Activated T-helper 2 cell treated with anti-CD3 and anti-CD28 coated beads, Interferon-gamma antibody, Interleukin-2, Interleukin-4, amounts not matched to agents 10 μg/mL and 5 μg/mL and 100 μg/mL, durations not matched to agents 14 hours and 24 hours and 36 hours (primary cell): ENCODE measurements around the gene LRIG1. TPM values are rescaled to one million over a fixed set of nuclear protein-coding genes. Genes with fewer than 3 reads are reported as not detected.

Experiments
- DNase-seq: peaks from one replicate; pipeline ENCODE4 v3.0.0; 2021; ENCODE audit warnings: low spot score
- H3K27ac Mint-ChIP-seq: one replicate; pipeline ENCODE4 v1.8.0; 2021; ENCODE audit warnings: mixed read lengths
- H3K27me3 Mint-ChIP-seq: one replicate; pipeline ENCODE4 v1.8.0; 2021; ENCODE audit warnings: low read depth, mixed read lengths
- H3K36me3 Mint-ChIP-seq: one replicate; pipeline ENCODE4 v1.8.0; 2021; ENCODE audit warnings: low read depth, mixed read lengths
- H3K4me1 Mint-ChIP-seq: one replicate; pipeline ENCODE4 v1.8.0; 2021; ENCODE audit warnings: low read depth, mixed read lengths
- H3K4me3 Mint-ChIP-seq: one replicate; pipeline ENCODE4 v1.8.0; 2021; ENCODE audit warnings: low read depth, mild to moderate bottlenecking, moderate library complexity, mixed read lengths
- H3K9me3 Mint-ChIP-seq: one replicate; pipeline ENCODE4 v1.8.0; 2021; ENCODE audit warnings: mixed read lengths
- intact Hi-C: fragments of 100-400 bp; cut with micrococcal nuclease; formaldehyde crosslinking; loops from one replicate; pipeline ENCODE4 v1.15.1; 2023
- total RNA-seq: library from RNA; stranded (reverse); gene quantifications from 2 replicates; pipeline ENCODE4 v1.2.3, GENCODE V29; 2022

LRIG1 gene
- total RNA-seq, 1 donor from 2014 or later = 42.5 TPM

GRCh38 chr3:66413151-66413751 lies 87.6 kb downstream of the LRIG1 start:
- Mint-ChIP-seq H3K4me3 (no peak overlapping the region), H3K36me3 (peaks cover 77% of the 10 kb centered on the region), H3K4me1 (peaks cover 17% of the 10 kb centered on the region), H3K27ac (peak overlapping the region; percentile 45), H3K9me3 (no peaks in the 10 kb centered on the region), H3K27me3 (no peaks in the 10 kb centered on the region)
- no peak for DNase-seq
- intact Hi-C loops = loop anchor here (5.0 kb wide), 1 partner anchor 49 kb away; no protein-coding TSS in a partner anchor

GRCh38 chr3:66411961-66412887 lies 88.6 kb downstream of the LRIG1 start:
- DNase-seq = no peak
- Mint-ChIP-seq H3K27me3 (no peaks in the 10 kb centered on the region), H3K4me1 (peaks cover 22% of the 10 kb centered on the region), H3K9me3 (no peaks in the 10 kb centered on the region), H3K4me3 (no peak overlapping the region), H3K36me3 (peaks cover 80% of the 10 kb centered on the region), H3K27ac (no peak overlapping the region)
- intact Hi-C loops = loop anchor here (5.0 kb wide), 1 partner anchor 50 kb away; no protein-coding TSS in a partner anchor

GRCh38 chr3:66411474-66411873 lies 89.3 kb downstream of the LRIG1 start:
- H3K36me3 Mint-ChIP-seq = peaks cover 75% of the 10 kb centered on the region
- peaks cover 22% of the 10 kb centered on the region for H3K4me1 Mint-ChIP-seq
- H3K9me3 Mint-ChIP-seq = no peaks in the 10 kb centered on the region
- peak overlapping the region; percentile 15 for H3K27ac Mint-ChIP-seq
- intact Hi-C loops = loop anchor here (5.0 kb wide), 1 partner anchor 51 kb away; no protein-coding TSS in a partner anchor
- no peaks in the 10 kb centered on the region for H3K27me3 Mint-ChIP-seq
- no peak overlapping the region for H3K4me3 Mint-ChIP-seq
- no peak for DNase-seq

- peaks cover 73% of the 10 kb centered on the region for H3K36me3 Mint-ChIP-seq
- intact Hi-C loops = loop anchor here (5.0 kb wide), 1 partner anchor 51 kb away; no protein-coding TSS in a partner anchor
- DNase-seq = no peak
- H3K9me3 Mint-ChIP-seq = no peaks in the 10 kb centered on the region
- H3K4me3 Mint-ChIP-seq = no peak overlapping the region
- H3K27ac Mint-ChIP-seq = no peak overlapping the region
- H3K27me3 Mint-ChIP-seq = no peaks in the 10 kb centered on the region
- H3K4me1 Mint-ChIP-seq = peaks cover 19% of the 10 kb centered on the region
These were observed 89.8 kb downstream of the LRIG1 start for GRCh38 chr3:66410976-66411375.

GRCh38 chr3:66409771-66410754 lies 90.8 kb downstream of the LRIG1 start:
- H3K27me3 Mint-ChIP-seq = no peaks in the 10 kb centered on the region
- H3K4me3 Mint-ChIP-seq = no peak overlapping the region
- H3K36me3 Mint-ChIP-seq = peaks cover 68% of the 10 kb centered on the region
- peaks cover 19% of the 10 kb centered on the region for H3K4me1 Mint-ChIP-seq
- peak overlapping the region; percentile 38 for H3K27ac Mint-ChIP-seq
- intact Hi-C loops = loop anchor here (5.0 kb wide), 1 partner anchor 52 kb away; no protein-coding TSS in a partner anchor
- no peaks in the 10 kb centered on the region for H3K9me3 Mint-ChIP-seq
- DNase-seq = no peak

- Mint-ChIP-seq H3K4me1 (peaks cover 10% of the 10 kb centered on the region), H3K27me3 (no peaks in the 10 kb centered on the region), H3K27ac (no peak overlapping the region), H3K9me3 (no peaks in the 10 kb centered on the region), H3K4me3 (no peak overlapping the region), H3K36me3 (peaks cover 73% of the 10 kb centered on the region)
- peak; percentile 52 for DNase-seq
- intact Hi-C loops = loop anchor here (1.0 kb wide), 2 partner anchors 94 to 409 kb away; partner anchors contain the start of gene LRIG1
These were observed 93.1 kb downstream of the LRIG1 start for GRCh38 chr3:66407611-66408218.

GRCh38 chr3:66406831-66407610 lies 93.8 kb downstream of the LRIG1 start:
- H3K27me3 Mint-ChIP-seq = no peaks in the 10 kb centered on the region
- no peaks in the 10 kb centered on the region for H3K9me3 Mint-ChIP-seq
- no peak for DNase-seq
- intact Hi-C loops = loop anchor here (1.0 kb wide), 2 partner anchors 94 to 409 kb away; partner anchors contain the start of gene LRIG1
- H3K27ac Mint-ChIP-seq = no peak overlapping the region
- peaks cover 9% of the 10 kb centered on the region for H3K4me1 Mint-ChIP-seq
- H3K36me3 Mint-ChIP-seq = peaks cover 73% of the 10 kb centered on the region
- no peak overlapping the region for H3K4me3 Mint-ChIP-seq

- Mint-ChIP-seq H3K4me1 (peaks cover 5% of the 10 kb centered on the region), H3K27ac (no peak overlapping the region), H3K36me3 (peaks cover 66% of the 10 kb centered on the region), H3K9me3 (no peaks in the 10 kb centered on the region), H3K4me3 (no peak overlapping the region), H3K27me3 (no peaks in the 10 kb centered on the region)
- DNase-seq = no peak
- intact Hi-C loops = no loop called here
These were observed 94.7 kb downstream of the LRIG1 start for GRCh38 chr3:66406163-66406562.

GRCh38 chr3:66405701-66406091 lies 95.1 kb downstream of the LRIG1 start:
- no peak overlapping the region for H3K27ac Mint-ChIP-seq
- intact Hi-C loops = no loop called here
- H3K36me3 Mint-ChIP-seq = peaks cover 62% of the 10 kb centered on the region
- peaks cover 5% of the 10 kb centered on the region for H3K4me1 Mint-ChIP-seq
- H3K27me3 Mint-ChIP-seq = no peaks in the 10 kb centered on the region
- H3K9me3 Mint-ChIP-seq = no peaks in the 10 kb centered on the region
- DNase-seq = no peak
- no peak overlapping the region for H3K4me3 Mint-ChIP-seq

- Mint-ChIP-seq H3K4me3 (no peak overlapping the region), H3K4me1 (peaks cover 5% of the 10 kb centered on the region), H3K9me3 (no peaks in the 10 kb centered on the region), H3K36me3 (peaks cover 59% of the 10 kb centered on the region), H3K27ac (no peak overlapping the region), H3K27me3 (no peaks in the 10 kb centered on the region)
- no peak for DNase-seq
- intact Hi-C loops = no loop called here
These were observed 95.7 kb downstream of the LRIG1 start for GRCh38 chr3:66404903-66405700.

- intact Hi-C loops = no loop called here
- H3K36me3 Mint-ChIP-seq = peaks cover 60% of the 10 kb centered on the region
- peaks cover 5% of the 10 kb centered on the region for H3K4me1 Mint-ChIP-seq
- no peaks in the 10 kb centered on the region for H3K9me3 Mint-ChIP-seq
- no peak for DNase-seq
- H3K27ac Mint-ChIP-seq = no peak overlapping the region
- no peak overlapping the region for H3K4me3 Mint-ChIP-seq
- no peaks in the 10 kb centered on the region for H3K27me3 Mint-ChIP-seq
These were observed 96.6 kb downstream of the LRIG1 start for GRCh38 chr3:66404197-66404596.
